ENCODE data around the gene TEAD3.

The TEAD3 gene

GRCh38 chr6:35507221-35507620 is 10.3 kb upstream of the TEAD3 start:
- no peaks in the 10 kb centered on the region for H3K9me3 Mint-ChIP-seq
- H3K4me3 Mint-ChIP-seq, result no peak overlapping the region
- no peak overlapping the region for H3K27ac Mint-ChIP-seq
- H3K4me1 Mint-ChIP-seq (ENCODE audit: low read depth in 2 of 2), result no peaks in the 10 kb centered on the region
- ATAC-seq (replicated peaks) (no peak), DNase-seq (no peak)
- H3K36me3 Mint-ChIP-seq (ENCODE audit: insufficient read depth), result peaks cover 4% of the 10 kb centered on the region
- H3K27me3 Mint-ChIP-seq, result peaks cover 5 to 54% of the 10 kb centered on the region in 2 donors

GRCh38 chr6:35506536-35506935 is 9.7 kb upstream of the TEAD3 start:
- no peaks in the 10 kb centered on the region for H3K9me3 Mint-ChIP-seq
- H3K4me3 Mint-ChIP-seq, result no peak overlapping the region
- no peak overlapping the region for H3K27ac Mint-ChIP-seq
- H3K4me1 Mint-ChIP-seq (ENCODE audit: low read depth in 2 of 2), result no peaks in the 10 kb centered on the region
- peaks cover 4% of the 10 kb centered on the region for H3K36me3 Mint-ChIP-seq (ENCODE audit: insufficient read depth)
- no peak for ATAC-seq (replicated peaks)
- peaks cover 10 to 54% of the 10 kb centered on the region in 2 donors for H3K27me3 Mint-ChIP-seq
- no peak for DNase-seq

- no peaks in the 10 kb centered on the region for H3K9me3 Mint-ChIP-seq
- H3K27me3 Mint-ChIP-seq, result peaks cover 12 to 54% of the 10 kb centered on the region in 2 donors
- no peak for ATAC-seq (replicated peaks)
- no peak overlapping the region for H3K27ac Mint-ChIP-seq
- peaks cover 4% of the 10 kb centered on the region for H3K36me3 Mint-ChIP-seq (ENCODE audit: insufficient read depth)
- no peak for DNase-seq
- H3K4me1 Mint-ChIP-seq (ENCODE audit: low read depth in 2 of 2), result no peaks in the 10 kb centered on the region
- H3K4me3 Mint-ChIP-seq, result no peak overlapping the region
Measured at GRCh38 chr6:35505999-35506412, 9.1 kb upstream of the TEAD3 start.

GRCh38 chr6:35503534-35503933 is 6.7 kb upstream of the TEAD3 start:
- H3K4me1 Mint-ChIP-seq (ENCODE audit: low read depth in 2 of 2), result peaks cover 3 to 5% of the 10 kb centered on the region in 2 donors
- peaks cover 28 to 56% of the 10 kb centered on the region in 2 donors for H3K27me3 Mint-ChIP-seq
- DNase-seq (no peak), ATAC-seq (replicated peaks) (no peak)
- no peaks in the 10 kb centered on the region for H3K36me3 Mint-ChIP-seq (ENCODE audit: insufficient read depth)
- no peak overlapping the region for H3K4me3 Mint-ChIP-seq
- no peak overlapping the region for H3K27ac Mint-ChIP-seq
- no peaks in the 10 kb centered on the region for H3K9me3 Mint-ChIP-seq

- Mint-ChIP-seq H3K4me3 (no peak overlapping the region), H3K27ac (no peak overlapping the region), H3K27me3 (peaks cover 30 to 60% of the 10 kb centered on the region in 2 donors), H3K4me1 (ENCODE audit: low read depth in 2 of 2) (peaks cover 6 to 9% of the 10 kb centered on the region in 2 donors), H3K9me3 (no peaks in the 10 kb centered on the region), H3K36me3 (ENCODE audit: insufficient read depth) (no peaks in the 10 kb centered on the region)
- no peak for ATAC-seq (replicated peaks)
- no peak for DNase-seq
Measured at GRCh38 chr6:35501784-35502183, 4.9 kb upstream of the TEAD3 start.

- peaks cover 6 to 9% of the 10 kb centered on the region in 2 donors for H3K4me1 Mint-ChIP-seq (ENCODE audit: low read depth in 2 of 2)
- peaks cover 30 to 54% of the 10 kb centered on the region in 2 donors for H3K27me3 Mint-ChIP-seq
- H3K27ac Mint-ChIP-seq, result no peak overlapping the region
- no peak overlapping the region for H3K4me3 Mint-ChIP-seq
- DNase-seq (no peak), ATAC-seq (replicated peaks) (no peak)
- no peaks in the 10 kb centered on the region for H3K9me3 Mint-ChIP-seq
- H3K36me3 Mint-ChIP-seq (ENCODE audit: insufficient read depth), result no peaks in the 10 kb centered on the region
Measured at GRCh38 chr6:35500782-35501181, 3.9 kb upstream of the TEAD3 start.

GRCh38 chr6:35499372-35499771 is 2.5 kb upstream of the TEAD3 start:
- Mint-ChIP-seq H3K27ac (no peak overlapping the region), H3K36me3 (ENCODE audit: insufficient read depth) (no peaks in the 10 kb centered on the region), H3K4me1 (ENCODE audit: low read depth in 2 of 2) (peaks cover 6 to 9% of the 10 kb centered on the region in 2 donors), H3K27me3 (peaks cover 30 to 54% of the 10 kb centered on the region in 2 donors), H3K4me3 (no peak overlapping the region), H3K9me3 (no peaks in the 10 kb centered on the region)
- no peak for DNase-seq
- no peak for ATAC-seq (replicated peaks)

GRCh38 chr6:35498422-35499067 is 1.7 kb upstream of the TEAD3 start:
- Mint-ChIP-seq H3K4me1 (ENCODE audit: low read depth in 2 of 2) (peaks cover 9 to 13% of the 10 kb centered on the region in 2 donors), H3K4me3 (peak overlapping the region; percentile 77 to 79), H3K9me3 (no peaks in the 10 kb centered on the region), H3K27me3 (peaks cover 30 to 54% of the 10 kb centered on the region in 2 donors), H3K36me3 (ENCODE audit: insufficient read depth) (no peaks in the 10 kb centered on the region), H3K27ac (peak overlapping the region; percentile 62 to 72)
- ATAC-seq (replicated peaks), result no peak
- no peak for DNase-seq

- no peaks in the 10 kb centered on the region for H3K36me3 Mint-ChIP-seq (ENCODE audit: insufficient read depth)
- H3K4me3 Mint-ChIP-seq, result peak overlapping the region; percentile 77 to 79
- H3K9me3 Mint-ChIP-seq, result no peaks in the 10 kb centered on the region
- DNase-seq (peak in 2 of 3 experiments; percentile 24 to 35), ATAC-seq (replicated peaks) (peak; percentile 39)
- H3K27me3 Mint-ChIP-seq, result peaks cover 30 to 47% of the 10 kb centered on the region in 2 donors
- H3K27ac Mint-ChIP-seq, result peak overlapping the region; percentile 62 to 72
- peaks cover 14 to 17% of the 10 kb centered on the region in 2 donors for H3K4me1 Mint-ChIP-seq (ENCODE audit: low read depth in 2 of 2)
Measured at GRCh38 chr6:35497571-35498421, 917 bp upstream of the TEAD3 start.

GRCh38 chr6:35496036-35496840 is 641 bp downstream of the TEAD3 start:
- Mint-ChIP-seq H3K36me3 (ENCODE audit: insufficient read depth) (no peaks in the 10 kb centered on the region), H3K9me3 (no peaks in the 10 kb centered on the region), H3K4me3 (peak overlapping the region; percentile 60 to 72), H3K4me1 (ENCODE audit: low read depth in 2 of 2) (peaks cover 16 to 17% of the 10 kb centered on the region in 2 donors), H3K27me3 (peaks cover 25 to 31% of the 10 kb centered on the region in 2 donors), H3K27ac (peak overlapping the region in 1 of 2 donors; percentile 23)
- ATAC-seq (replicated peaks), result no peak
- no peak for DNase-seq

- Mint-ChIP-seq H3K4me1 (ENCODE audit: low read depth in 2 of 2) (peaks cover 18 to 21% of the 10 kb centered on the region in 2 donors), H3K4me3 (peak overlapping the region; percentile 60 to 72), H3K9me3 (no peaks in the 10 kb centered on the region), H3K36me3 (ENCODE audit: insufficient read depth) (no peaks in the 10 kb centered on the region), H3K27ac (peak overlapping the region in 1 of 2 donors; percentile 23), H3K27me3 (peaks cover 17 to 24% of the 10 kb centered on the region in 2 donors)
- ATAC-seq (replicated peaks), result no peak
- no peak for DNase-seq
Measured at GRCh38 chr6:35495258-35496035, 1.4 kb downstream of the TEAD3 start.

GRCh38 chr6:35494161-35494563 is 2.7 kb downstream of the TEAD3 start:
- no peaks in the 10 kb centered on the region for H3K36me3 Mint-ChIP-seq (ENCODE audit: insufficient read depth)
- no peaks in the 10 kb centered on the region for H3K9me3 Mint-ChIP-seq
- peaks cover 18 to 21% of the 10 kb centered on the region in 2 donors for H3K4me1 Mint-ChIP-seq (ENCODE audit: low read depth in 2 of 2)
- peak overlapping the region in 1 of 2 donors; percentile 3 for H3K27ac Mint-ChIP-seq
- DNase-seq, result no peak
- no peak overlapping the region for H3K4me3 Mint-ChIP-seq
- peaks cover 5 to 11% of the 10 kb centered on the region in 2 donors for H3K27me3 Mint-ChIP-seq
- ATAC-seq (replicated peaks), result no peak

All from effector memory CD8-positive, alpha-beta T cell (primary cell).